Posterior cingulate gyrus (tissue), 11 donors: ENCODE results near the gene PADI3.

Experiments
- DNase-seq, 10 donors: peaks; one replicate each; pipeline versions ENCODE4 v3.0.0 to v3.0.0-alpha.2; 2020 to 2021; ENCODE audit warnings: mixed read lengths in 3 of 10
- intact Hi-C: fragments of 100-400 bp; cut with DNase I; formaldehyde crosslinking; loops from one replicate; pipeline ENCODE4 v1.15.1; 2023

Gene PADI3

DNA sequence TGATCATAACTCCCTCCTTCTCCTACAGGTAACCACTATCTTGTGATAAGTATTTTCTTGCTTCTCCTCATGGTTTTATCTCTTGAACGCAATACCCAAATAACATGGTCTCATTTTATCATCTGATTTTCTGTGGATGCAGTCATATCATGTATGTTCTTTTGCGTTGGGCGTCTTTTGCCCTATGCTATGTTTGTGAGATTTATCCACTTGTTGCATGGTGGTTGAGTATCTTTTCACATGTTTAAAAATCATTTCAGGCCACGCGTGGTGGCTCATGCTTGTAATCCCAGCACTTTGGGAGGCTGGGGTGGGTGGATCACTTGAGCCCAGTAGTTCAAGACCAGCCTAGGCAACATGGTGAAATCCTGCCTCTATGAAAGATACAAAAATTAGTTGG, 15.6 kb downstream of the PADI3 start:
- DNase-seq: no peak
- intact Hi-C loops: no loop called here

GRCh38 chr1:17265162-17265561, 16.3 kb downstream of the PADI3 start:
- intact Hi-C loops: no loop called here
- DNase-seq: no peak

- intact Hi-C loops: no loop called here
- no peak for DNase-seq
These were observed 17.1 kb downstream of the PADI3 start for GRCh38 chr1:17265950-17266349.

GRCh38 chr1:17270891-17271765, 22.2 kb downstream of the PADI3 start:
- intact Hi-C loops: no loop called here
- DNase-seq: peak in 2 of 10 donors; percentile 61 to 73

GRCh38 chr1:17272066-17272465, 23.2 kb downstream of the PADI3 start:
- intact Hi-C loops: no loop called here
- peak in 2 of 10 donors; percentile 5 to 66 for DNase-seq

- intact Hi-C loops: no loop called here
- peak in 1 of 10 donors; percentile 17 for DNase-seq
These were observed 23.7 kb downstream of the PADI3 start for GRCh38 chr1:17272646-17273045.

- intact Hi-C loops: no loop called here
These were observed 24.2 kb downstream of the PADI3 start for GRCh38 chr1:17273096-17273495.

GRCh38 chr1:17274186-17275170, 25.6 kb downstream of the PADI3 start:
- peak in 4 of 10 donors; percentile 12 to 74 (median 35) for DNase-seq
- intact Hi-C loops: no loop called here

More at GRCh38 chr1:17273096-17273495, 24.2 kb downstream of the PADI3 start:
- peak in 2 of 10 donors; percentile 23 to 49 for DNase-seq

GRCh38 chr1:17276568-17276967, 27.7 kb downstream of the PADI3 start:
- intact Hi-C loops: no loop called here
- DNase-seq: peak in 3 of 10 donors; percentile 17 to 20 (median 18)

DNA sequence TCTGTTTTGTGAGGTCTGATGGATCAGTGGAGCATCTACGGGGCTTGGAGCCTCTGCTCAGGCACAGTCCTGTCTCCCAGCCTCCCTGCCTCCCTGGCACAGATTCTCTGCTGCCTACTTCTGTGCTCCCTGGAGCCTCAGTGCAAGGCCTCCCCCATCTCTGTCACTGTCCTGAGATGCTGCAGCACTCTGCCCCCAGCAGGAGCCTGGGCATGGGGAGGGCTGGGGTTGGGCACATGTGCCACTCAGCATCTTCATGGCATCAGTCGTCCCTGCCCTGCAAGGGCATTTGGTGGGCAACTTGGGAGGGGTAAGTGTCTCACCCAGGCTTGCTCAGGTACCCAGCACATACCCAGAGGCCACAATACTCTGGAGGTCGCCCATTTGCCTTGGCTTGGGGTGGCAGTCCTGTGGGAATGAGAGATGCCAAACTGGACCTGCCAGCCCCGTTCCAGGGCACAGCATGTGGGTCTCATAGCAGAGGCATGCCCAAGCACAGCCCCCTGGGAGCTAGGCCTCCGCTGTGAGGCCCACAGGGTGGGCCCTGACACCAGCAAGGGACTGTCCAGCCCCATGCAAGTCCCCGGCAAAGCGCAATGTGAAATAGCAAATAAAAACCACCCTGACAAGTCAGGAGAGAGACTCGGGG, 28.7 kb downstream of the PADI3 start:
- intact Hi-C loops: no loop called here

GRCh38 chr1:17278996-17279830, 30.3 kb downstream of the PADI3 start:
- no peak for DNase-seq

More for the DNA sequence above, 28.7 kb downstream of the PADI3 start:
- no peak for DNase-seq

GRCh38 chr1:17280436-17280835, 31.5 kb downstream of the PADI3 start:
- no peak for DNase-seq
- intact Hi-C loops: no loop called here

More at GRCh38 chr1:17278996-17279830, 30.3 kb downstream of the PADI3 start:
- intact Hi-C loops: no loop called here

GRCh38 chr1:17280894-17281293, 32.0 kb downstream of the PADI3 start:
- intact Hi-C loops: no loop called here

DNA sequence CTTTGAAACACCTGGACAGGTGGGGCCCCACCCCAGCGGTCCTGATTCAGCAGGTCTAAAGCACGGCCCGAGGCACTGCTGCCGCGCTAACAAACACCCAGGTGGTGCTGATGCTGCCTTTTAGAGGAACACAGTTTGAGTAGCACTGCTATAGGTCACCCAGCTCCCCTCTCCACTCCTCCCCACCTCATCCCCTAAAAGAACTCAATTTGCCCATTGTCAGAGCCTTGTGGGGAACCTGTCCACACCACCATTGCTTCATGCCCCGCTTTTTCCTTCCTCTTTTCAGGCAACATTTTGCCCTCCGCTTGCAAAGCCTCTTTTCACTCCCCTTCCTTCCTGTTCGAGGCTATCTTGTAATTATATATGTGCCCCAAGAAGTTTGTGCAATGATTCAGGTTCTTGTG, 32.9 kb downstream of the PADI3 start:
- peak in 1 of 10 donors; percentile 15 for DNase-seq
- intact Hi-C loops: no loop called here

More at GRCh38 chr1:17280894-17281293, 32.0 kb downstream of the PADI3 start:
- no peak for DNase-seq

DNA sequence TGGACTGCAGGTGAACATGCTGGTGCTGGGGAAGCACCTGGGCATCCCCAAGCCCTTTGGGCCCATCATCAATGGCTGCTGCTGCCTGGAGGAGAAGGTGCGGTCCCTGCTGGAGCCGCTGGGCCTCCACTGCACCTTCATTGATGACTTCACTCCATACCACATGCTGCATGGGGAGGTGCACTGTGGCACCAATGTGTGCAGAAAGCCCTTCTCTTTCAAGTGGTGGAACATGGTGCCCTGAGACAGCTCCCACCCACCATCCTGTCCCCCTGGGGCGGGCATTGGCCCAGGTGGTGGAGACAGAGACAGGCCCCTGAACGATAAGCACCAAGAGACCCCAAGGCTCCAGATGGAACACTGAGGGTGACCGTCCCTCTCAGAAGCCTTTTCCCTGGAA, 33.9 kb downstream of the PADI3 start:
- peak in 1 of 10 donors; percentile 37 for DNase-seq
- intact Hi-C loops: no loop called here

DNA sequence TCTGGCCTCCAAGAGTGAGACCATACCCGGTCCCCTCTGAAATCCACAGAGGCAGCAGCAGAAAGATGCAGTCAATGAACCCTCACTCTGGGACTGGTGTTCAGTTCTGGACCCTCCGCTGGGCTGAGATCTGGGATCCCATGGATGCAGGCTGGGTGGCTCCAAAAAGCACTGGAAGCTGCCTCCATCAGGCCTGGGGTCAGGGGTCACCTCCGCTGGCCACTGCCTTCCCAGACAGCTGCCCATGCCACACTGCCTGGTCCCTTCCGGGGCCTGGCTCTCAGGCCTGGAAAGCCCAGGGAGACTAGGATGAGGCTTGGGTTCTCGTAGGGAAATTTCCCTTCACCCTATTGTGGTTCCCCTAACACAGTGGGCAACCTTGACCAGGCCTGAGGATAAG, 37.7 kb downstream of the PADI3 start:
- intact Hi-C loops: no loop called here
- DNase-seq: no peak

DNA sequence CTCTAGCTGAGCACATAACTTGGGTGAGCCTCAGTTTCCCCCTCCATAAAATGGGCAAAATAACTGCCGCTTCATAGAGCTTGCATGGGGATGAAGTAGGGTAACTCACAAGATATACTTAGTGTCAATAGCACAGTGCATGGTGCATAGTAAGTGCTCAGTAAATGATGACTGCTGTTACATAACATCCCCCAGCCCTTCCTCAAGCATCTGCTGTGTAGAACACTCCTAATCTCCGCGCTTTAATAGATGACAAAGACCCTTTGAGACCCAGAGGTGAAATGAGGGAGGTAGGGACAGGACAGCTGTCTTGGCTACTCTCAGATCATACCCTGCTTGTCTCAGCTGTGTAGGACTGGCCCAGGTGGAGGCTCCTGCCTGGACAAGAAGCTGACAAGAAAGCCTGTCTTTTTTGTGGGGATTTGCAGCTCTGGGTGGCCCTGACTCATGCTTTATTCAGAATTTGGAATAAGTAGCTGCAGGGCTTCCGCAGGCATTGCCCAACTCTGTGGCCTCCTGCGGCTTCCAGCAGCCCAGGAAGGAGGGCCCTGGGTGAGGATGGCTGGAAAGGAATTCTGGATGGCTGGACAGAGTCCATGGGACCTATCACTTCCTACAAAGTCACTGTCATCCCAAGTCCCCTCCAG, 38.4 kb downstream of the PADI3 start:
- no peak for DNase-seq
- intact Hi-C loops: no loop called here

GRCh38 chr1:17289721-17290120, 40.8 kb downstream of the PADI3 start:
- peak in 1 of 10 donors; percentile 14 for DNase-seq
- intact Hi-C loops: no loop called here

DNA sequence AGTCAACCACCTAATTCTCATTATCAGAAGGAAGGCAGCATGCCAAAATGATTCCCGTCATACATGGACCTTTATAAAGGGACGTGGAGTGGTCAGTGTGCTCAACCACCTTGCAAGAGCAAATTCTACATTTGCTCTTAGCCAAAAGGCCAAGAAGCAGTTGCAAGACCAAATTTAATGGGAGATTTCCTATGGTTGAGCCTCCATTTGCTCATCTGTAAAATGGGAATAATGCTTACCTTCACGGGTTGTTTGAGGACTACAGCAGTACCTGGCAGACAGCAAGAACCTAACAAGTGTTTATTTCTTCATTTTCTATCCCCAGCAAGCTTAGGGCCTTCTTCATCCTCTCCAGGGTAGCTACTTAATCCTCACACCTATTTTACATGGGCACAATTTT, 41.7 kb downstream of the PADI3 start:
- intact Hi-C loops: no loop called here
- DNase-seq: no peak
